Colon (tissue), 2 donors: ENCODE measurements around the gene POLA1.

ENCODE experiments used
- FAIRE-seq: peaks from 2 replicates; lab custom pipeline; 2012; peaks lifted over from hg19 to GRCh38; lab: Jason Lieb, UNC
- donor health status: control.
- donor health status: control.

POLA1 gene

GRCh38 chrX:24979081-24979480, 285.4 kb downstream of the POLA1 start:
- no peak for FAIRE-seq

GRCh38 chrX:24981030-24981429, 287.3 kb downstream of the POLA1 start:
- FAIRE-seq, result no peak

- no peak for FAIRE-seq
These were observed 288.7 kb downstream of the POLA1 start for GRCh38 chrX:24982306-24982965.

DNA sequence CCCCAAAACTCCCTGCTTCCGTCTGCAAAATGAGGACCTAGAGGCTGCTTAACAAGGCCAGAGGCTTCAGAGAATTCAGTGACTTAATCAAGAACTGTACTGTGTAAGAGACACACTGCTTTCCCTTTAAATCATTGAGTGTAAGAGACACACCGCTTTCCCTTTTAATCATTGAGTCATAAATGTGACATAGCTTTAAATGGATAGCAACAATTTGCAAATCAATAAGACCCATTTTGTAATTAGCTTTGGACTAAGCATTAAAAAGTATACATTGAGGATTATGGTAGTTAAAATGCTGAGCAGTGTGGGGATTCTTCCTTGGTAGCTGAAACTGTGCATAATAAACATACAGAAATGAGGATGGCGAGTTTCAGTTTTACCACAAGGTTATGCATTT, 290.2 kb downstream of the POLA1 start:
- FAIRE-seq, result no peak

GRCh38 chrX:24985120-24985519, 291.4 kb downstream of the POLA1 start:
- no peak for FAIRE-seq

DNA sequence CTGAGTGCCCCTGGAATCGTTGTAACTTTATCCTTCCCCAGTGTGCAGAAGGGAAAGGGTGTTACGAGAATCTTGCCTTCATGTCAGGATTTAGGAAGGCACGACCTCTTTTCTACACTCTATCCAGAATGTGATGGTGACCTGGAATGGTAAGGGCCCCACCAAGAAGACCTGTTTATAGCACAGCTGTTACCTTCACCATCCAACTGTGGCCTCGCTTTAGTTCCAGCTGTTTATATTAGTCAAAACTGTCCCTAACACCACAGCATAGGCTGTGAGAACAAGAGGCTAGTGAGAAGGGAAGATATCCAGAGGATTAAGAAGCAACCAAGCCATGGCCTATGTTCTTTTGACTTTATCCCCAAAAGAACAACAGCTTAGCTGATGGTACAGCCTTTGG, 294.0 kb downstream of the POLA1 start:
- FAIRE-seq, result no peak

DNA sequence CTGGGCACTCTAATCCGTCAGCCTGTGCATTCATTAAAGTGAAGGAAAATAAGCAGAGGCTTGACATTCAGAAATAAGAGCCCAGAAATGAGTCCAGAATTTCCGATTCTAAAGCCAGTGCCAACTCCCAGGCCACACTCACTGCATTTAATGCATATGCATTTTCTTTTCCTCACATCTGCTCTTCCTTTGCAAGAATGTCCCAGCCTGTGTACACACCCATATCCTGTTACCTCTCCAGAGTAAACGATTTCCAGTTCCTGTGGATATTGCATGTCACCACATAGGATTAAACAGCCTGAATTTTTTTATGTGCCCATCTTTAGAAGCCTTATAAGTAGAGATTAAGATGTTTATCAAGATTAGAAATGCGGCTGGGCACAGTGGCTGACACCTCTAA, 294.6 kb downstream of the POLA1 start:
- FAIRE-seq, result no peak

DNA sequence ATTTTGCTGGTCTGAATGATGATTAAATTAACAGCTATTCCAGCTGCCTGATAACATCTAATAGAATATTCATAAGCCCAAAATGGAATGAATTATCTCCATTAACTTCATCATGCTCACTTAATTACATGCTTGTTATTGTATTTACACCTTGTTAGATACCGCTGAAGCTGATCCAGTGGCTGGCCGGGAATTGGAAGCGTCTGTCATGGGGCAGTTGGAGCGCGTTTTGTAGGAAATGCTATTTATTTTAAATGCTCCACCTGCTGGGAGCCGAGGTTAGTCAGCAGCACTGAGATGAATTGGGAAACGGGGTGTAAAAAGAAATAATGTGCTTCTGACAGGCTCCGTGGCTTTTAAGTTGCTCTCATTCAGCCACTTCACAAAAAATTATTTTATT, 296.8 kb downstream of the POLA1 start:
- FAIRE-seq, result peak; percentile 53

- FAIRE-seq, result no peak
These were observed 300.2 kb downstream of the POLA1 start for GRCh38 chrX:24993879-24994278.

- no peak for FAIRE-seq
These were observed 302.5 kb downstream of the POLA1 start for GRCh38 chrX:24996096-24996709.

DNA sequence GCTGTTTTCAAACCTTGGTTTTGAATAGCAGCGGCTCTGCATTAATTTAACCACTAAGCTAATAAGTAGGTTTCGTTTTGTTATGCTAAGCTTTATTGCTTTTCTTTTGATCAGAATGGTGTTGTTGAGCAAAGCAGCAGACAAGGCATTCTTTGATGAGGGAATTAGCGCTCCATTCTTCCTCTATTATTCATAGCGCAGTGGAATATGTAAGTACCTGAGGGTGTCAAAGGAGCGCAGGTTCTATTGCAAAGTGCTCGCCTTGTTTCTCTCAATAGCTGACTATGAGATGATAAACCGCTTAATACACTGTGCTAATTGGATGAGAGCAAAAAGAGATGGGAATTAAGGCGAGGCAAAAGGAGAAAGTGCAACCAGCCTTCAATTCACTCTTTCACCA, 305.8 kb downstream of the POLA1 start:
- FAIRE-seq, result no peak

DNA sequence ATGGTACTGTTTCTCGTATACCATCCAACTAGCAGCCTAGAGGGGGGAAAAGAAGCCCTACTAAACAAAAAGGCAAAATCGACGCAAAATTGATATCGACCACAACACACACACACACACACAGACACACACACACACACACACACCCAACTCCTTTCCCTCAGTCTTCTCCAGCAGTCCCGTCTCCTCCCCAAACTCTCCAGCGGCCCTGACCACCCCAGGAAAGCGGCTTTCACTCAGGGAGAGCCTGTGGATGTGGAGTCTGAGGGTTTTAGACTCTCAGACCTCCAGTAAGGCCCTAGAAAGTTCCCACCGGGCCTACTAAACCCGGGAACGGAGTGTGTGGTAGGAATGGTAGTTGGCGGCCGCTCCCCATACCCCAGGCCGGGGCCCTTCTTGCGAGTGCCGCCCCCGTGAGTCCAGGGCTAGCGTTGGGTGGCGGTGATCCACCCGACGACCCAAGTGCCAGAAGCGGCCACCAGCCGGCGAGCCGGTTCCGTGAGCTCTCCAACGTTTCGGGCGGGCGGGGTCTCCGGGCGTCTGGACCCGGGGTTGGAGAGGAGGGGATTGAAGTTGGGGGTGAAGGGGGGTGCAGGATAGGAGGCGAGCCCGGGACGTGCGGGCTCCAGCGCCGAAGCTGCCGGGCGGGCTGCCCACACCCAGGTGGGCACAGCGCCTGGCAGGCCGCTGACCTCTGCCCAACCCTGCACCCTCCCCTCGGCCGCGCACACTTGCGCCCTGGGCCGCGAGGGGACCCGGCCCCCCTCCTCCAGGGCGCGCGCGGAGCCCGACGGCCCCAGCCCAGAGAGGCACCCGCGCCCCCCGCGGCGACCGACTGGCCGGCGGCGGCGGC, 308.3 kb downstream of the POLA1 start:
- no peak for FAIRE-seq

GRCh38 chrX:25002661-25003020, 308.9 kb downstream of the POLA1 start:
- FAIRE-seq, result no peak

DNA sequence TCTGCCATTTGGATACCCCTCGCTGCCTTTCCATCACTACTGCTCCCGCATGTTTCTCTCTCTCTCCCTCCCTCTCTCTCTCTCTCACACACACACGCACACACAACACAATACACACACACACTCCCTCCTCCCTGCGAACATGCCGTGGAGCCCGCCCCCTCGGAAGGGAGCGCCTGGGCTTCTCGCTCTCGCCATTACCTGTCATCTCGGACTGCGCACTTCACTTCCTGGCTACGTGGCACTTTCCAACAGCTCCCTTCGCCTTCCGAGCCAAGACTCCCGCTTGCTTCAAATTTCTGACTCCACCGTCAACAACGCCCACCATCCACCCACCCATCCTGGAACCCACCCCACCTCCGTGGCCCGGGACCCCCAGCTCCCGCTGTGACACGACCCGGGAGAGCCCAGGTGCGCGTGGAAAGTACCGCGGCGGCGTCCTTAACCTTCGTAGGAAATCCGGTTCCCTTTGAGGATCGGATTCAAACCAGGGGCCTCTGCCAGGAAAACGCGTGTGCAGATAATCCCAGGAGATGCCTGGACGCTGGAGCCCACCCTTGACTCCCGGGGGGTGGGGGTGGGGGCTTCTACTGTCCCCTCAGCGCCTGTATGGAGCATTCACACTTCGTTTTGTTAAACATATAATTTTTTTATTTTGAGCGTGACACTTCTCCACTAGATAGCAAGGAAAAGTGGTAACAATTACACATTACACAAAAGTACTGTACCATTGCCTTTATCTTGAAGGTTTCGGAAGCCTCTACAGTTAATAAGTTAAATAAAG, 309.5 kb downstream of the POLA1 start:
- no peak for FAIRE-seq

GRCh38 chrX:25004040-25004439, 310.3 kb downstream of the POLA1 start:
- no peak for FAIRE-seq

GRCh38 chrX:25004485-25005032, 310.8 kb downstream of the POLA1 start:
- FAIRE-seq, result no peak

DNA sequence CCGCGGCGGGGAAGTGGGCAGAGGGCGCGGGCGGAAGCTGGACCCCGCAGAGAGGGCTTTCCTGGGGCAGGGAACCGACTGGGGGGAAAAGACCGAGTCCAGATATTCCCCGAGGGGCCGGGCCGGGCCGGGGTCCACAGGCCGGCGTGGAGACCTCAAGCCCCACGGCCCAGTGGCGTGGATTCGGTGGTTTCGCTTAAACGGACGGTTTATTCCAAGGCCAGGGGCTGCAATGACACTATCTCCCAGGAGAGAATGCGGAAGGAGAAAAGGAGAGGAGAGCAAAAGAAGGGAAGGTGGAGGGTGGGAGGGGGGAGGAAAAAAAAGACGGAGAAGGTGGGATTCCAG, 311.3 kb downstream of the POLA1 start:
- FAIRE-seq, result no peak

- FAIRE-seq, result no peak
These were observed 311.9 kb downstream of the POLA1 start for GRCh38 chrX:25005382-25006185.

DNA sequence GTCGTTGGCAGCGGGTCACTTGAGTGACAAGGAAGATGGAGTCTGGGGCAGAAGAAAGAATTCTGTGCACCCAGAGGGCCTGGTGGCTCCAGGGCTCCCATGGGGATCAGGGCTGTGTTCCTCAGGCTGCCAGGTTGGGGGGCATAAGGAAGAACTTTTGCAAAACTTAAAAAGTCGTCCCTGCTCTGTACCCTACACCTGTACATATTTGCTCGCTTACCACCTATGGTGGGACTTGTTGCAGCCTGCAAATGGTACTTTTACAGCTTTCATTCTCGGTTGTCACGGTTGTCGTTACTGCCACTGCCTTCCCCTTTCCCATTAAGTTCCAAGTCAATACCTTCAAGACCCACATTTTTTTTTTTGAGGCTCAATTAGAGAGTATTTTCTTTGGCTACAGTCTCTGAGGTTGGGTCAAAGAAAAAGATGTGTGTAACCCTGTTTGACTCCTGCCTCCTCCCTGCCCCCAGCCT, 312.9 kb downstream of the POLA1 start:
- no peak for FAIRE-seq

GRCh38 chrX:25007059-25008053, 313.6 kb downstream of the POLA1 start:
- FAIRE-seq, result no peak
